HG03095 (cell line): ENCODE data around the gene AHDC1.
A peak's percentile ranks its signal among the peaks of the same experiment; 100 is the strongest.
"Not testable (repeated sequence)": the region's sequence is repeated elsewhere in the genome, so short reads cannot be mapped to it uniquely, and the experiment has no call there.

Experiments used
- ATAC-seq: cut with Tn5 transposase; IDR thresholded peaks from one replicate; pipeline ENCODE4 v1.9.1; 2021; ENCODE audit warnings: moderate library complexity; ENCODE audit not compliant: unreplicated experiment

Gene AHDC1, protein sequence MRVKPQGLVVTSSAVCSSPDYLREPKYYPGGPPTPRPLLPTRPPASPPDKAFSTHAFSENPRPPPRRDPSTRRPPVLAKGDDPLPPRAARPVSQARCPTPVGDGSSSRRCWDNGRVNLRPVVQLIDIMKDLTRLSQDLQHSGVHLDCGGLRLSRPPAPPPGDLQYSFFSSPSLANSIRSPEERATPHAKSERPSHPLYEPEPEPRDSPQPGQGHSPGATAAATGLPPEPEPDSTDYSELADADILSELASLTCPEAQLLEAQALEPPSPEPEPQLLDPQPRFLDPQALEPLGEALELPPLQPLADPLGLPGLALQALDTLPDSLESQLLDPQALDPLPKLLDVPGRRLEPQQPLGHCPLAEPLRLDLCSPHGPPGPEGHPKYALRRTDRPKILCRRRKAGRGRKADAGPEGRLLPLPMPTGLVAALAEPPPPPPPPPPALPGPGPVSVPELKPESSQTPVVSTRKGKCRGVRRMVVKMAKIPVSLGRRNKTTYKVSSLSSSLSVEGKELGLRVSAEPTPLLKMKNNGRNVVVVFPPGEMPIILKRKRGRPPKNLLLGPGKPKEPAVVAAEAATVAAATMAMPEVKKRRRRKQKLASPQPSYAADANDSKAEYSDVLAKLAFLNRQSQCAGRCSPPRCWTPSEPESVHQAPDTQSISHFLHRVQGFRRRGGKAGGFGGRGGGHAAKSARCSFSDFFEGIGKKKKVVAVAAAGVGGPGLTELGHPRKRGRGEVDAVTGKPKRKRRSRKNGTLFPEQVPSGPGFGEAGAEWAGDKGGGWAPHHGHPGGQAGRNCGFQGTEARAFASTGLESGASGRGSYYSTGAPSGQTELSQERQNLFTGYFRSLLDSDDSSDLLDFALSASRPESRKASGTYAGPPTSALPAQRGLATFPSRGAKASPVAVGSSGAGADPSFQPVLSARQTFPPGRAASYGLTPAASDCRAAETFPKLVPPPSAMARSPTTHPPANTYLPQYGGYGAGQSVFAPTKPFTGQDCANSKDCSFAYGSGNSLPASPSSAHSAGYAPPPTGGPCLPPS (N-terminal part only)

DNA sequence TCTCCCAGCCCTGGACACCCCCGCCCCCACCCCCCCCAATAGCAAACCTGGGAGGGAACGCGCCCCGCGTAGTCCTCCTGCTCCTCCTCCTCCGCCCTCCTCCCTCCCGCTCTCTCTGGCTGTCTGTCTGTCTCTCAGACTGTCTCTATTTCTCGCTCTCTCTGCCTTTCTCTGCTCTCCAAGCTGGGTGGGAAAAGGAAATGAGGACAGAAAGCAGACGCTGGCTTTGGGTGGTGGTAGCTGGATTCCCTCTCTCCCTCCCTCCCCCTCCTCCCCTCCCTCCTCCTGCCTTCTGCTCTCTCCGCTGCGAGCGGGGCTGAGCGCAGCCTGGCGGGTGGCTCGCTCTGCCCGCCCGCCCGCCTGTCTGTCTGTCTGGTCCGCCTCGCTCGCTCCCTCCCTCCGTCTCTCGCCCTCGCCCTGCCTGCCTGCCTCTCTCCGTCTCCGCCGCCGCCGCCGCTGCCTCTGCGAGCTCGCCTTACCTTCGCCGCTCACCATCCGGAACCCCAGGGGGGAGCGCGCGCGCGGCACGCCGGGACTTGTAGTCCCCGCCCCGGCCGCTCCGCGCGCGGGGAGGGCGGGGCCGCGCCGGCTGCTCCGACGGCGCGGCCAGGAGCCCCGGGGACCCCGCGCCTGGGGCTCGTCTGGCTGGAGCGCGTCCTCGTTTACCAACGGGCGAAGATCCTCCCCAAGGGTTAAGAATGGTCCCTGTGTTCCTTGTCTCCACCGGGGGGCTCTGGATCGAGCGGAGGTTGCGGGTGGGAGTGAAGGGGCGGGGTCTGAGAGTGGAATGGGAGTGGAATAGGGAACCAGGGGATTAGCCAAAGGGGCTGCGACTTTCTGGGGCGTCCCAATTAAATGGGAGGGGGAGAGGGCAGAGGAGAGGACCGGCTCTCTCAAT lies at the start of gene AHDC1:
TSS of gene AHDC1 (minus strand) at position 464 of the 898 bp plus-strand sequence. CDS start 52,029 bp downstream, outside the sequence.
- peak; percentile 54 for ATAC-seq

DNA sequence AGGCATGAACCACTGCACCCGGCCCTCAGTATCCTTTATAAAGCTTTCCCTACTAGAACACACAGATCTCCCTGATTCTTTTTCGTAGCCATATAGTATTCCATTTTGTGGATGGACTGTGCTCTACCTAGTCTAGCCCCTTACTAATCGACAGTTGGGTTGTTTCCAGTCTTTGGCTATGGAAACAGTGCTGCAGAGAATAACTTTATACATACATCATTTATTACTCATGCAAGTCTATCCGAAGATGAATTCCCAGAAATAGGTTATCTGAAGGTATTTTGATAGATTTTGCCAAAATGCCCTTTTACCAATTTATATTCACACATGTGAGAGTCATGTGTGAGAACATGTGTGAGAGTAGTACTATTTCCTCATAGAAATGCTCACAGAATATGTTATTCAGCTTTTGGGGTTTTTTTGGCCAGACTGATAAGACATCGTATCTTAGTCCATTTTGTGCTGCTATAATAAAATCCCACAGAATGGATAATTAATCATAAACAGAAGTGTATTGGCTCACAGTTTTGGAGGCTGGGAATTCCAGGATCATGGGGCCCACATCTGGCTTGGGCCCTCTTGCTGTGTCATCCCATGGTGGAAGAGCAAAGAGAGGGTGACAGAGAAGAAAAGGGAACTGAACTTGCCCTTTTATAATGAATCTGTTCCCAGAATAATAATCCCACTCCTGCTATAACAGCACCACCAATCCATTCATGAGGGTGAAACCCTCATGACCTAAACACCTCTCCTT lies 48.3 kb upstream of the AHDC1 start:
- ATAC-seq, result no peak

DNA sequence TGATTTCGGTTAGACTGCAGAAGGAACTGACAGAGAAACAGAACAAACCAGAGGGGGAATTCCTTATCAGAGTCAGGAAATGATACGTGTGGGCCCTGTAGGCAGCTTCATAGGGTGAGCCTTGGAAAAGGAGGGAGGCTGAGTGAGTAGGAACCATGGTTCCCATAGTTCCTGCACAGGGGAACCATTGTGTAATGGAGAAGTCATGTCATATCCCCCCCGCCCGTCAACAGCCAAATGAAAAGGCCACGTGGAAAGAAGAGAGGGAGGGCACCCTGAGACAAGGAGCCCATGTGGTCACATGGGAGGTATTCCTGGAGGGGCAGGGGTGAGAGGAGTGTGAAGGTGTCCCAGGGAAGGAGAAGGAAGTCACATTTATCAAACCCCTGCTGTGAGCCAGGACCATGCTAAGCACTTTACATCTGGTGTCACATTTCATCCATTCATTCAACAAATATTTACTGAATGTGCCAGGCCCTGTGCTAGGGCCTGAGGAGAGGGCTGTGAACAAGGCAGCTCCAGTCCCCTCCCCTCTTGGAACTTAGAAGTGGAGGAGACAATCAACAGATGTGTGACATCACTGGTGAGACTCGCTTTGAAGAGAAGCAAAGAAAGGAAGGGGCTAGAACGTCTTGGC lies 46.7 kb upstream of the AHDC1 start:
- no peak for ATAC-seq

DNA sequence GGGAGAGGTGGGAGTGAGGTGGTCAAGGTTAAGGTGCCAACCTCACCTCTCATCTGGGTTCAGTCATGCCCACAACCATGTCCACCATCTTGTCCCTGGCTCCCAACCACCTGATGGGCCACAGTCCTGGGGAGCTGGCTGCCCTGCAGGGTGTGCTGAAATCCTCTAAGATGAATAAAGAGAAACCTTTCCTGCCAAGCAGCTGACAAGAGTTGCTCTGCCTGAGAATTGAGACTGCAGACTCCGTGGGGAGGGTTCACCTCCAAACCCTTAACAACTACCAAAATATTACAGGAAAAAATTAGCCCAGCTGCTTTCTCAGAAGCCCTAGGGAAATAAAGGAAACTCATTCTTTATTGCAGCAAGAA lies 46.2 kb upstream of the AHDC1 start:
- ATAC-seq, result no peak

DNA sequence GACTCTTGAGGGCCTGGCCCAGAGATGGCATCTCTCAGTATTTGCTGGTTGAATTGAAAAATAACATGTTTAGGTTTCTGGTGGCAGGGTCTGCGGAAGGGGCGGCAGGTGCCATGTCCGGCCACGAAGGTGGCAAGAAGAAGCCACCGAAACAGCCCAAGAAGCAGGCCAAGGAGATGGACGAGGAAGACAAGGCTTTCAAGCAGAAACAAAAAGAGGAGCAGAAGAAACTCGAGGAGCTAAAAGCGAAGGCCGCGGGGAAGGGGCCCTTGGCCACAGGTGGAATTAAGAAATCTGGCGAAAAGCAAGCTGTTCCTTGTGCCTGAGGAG lies 45.3 kb upstream of the AHDC1 start:
- ATAC-seq, result no peak

DNA sequence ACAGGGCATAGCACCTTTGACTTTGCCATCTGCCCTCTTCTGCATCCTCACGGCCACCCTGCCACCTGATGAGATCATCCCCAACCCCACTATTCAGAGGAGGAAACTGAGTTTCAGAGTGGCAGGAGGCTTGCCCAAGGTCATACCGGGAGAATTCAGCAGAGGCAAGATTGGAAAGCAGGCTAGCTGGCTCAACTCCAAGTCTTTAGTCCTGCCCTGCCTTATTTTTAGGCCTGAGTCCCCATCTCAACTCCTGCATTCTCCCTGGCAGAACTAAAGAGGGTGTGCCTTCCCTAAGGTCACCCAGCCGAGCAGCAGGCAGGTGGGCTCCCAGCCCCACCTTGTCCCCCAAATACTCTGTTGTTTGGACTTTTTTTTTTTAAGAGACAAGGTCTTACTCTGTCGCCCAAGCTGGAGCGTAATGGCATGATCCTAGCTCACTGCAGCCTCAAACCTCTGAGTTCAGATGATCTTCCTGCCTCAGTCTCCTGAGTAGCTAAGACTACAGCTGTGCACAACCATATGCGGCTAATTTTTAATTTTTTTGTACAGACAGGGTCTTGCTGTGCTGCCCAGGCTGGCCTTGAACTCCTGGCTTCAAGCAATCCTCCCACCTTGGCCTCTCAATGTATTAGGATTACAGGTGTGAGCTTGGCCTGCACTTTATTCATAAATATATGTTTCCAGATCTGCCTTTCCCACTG lies 44.8 kb upstream of the AHDC1 start:
- no peak for ATAC-seq

DNA sequence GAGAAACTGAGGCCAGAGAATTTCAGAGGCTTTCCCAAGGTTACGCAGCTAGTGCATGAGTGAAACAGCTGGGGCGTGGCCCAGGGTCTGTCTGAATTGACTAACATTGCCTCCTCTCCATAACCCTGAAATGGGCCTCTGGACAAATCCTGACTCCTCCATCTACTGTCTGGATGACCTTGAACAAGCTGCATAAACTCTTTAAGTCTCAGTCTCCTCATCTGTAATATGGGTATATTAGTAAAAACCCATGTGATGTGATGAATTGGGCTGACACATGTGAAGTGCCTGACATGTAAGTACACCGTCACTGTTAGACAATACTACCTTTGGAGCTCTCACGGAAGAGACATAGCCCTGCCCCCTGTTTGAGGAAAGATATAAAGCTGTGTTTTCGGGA lies 43.4 kb upstream of the AHDC1 start:
- ATAC-seq, result no peak

DNA sequence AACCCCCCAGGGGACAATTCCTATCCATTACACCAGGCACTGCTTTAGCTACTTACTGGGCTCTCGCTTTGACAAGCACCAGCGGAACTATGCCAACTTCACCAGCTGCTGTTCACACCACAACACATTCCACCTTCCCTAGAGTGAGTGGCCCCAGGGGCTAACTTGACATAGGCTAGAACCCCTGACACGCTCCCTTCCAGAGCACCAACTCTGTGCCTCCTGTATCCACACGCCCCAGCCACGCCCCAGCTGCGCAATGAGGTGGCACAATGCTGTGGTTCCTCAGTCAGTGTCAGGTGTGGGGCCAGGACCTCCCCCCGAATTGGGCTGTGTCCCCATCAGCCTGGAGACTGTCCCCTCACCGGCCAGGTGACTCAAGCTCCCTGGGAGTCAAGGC lies 42.7 kb upstream of the AHDC1 start:
- ATAC-seq, result no peak

DNA sequence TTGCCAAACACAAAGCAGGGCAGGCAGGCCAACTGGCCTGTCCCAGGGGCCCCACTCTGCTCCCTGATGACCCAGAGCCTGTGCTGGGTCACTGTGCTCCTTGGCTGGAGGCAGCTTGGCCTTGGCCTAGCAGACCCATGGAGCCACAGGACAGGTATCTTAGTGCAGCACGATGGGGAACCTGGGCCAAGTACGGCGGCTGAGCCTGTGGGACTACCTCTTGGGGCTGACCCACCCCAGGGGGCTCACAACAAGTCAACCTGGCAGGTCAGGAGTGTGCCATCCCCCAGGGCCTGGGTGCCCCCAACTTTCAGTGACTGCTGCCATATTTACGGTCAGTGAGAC lies 41.1 kb upstream of the AHDC1 start:
- no peak for ATAC-seq

DNA sequence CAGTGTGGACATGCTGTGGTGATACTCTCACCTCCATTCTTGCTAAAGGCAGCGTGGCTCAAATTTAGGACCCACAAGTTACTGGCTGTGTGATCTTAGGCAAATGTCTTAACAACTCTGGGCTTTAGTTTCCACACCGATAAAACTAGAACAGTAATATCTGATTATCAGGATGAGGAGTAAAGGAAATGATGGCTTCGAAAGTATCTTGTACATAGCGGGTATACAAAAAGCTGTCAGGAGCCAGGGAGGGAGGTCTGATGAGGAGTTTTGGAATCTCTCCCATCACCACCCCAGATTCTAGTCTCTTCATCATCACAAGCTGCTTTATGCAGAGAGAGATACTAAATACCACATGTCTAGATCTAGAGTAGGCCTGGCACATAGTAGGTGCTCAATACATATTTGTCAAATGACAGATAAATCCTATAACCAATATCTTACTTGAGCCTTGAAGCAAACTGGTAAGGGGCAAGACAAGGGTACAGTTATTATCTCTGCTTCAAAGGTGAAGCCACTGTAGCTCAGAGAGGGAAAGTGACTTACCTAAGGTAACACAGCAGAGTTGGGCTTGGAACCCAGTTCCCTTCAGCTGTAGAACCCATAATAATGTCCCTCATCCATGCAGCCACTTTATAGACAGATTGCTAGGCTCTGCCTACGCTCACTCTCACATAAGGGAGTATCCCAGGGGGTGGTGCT lies 40.6 kb upstream of the AHDC1 start:
- ATAC-seq, result no peak

DNA sequence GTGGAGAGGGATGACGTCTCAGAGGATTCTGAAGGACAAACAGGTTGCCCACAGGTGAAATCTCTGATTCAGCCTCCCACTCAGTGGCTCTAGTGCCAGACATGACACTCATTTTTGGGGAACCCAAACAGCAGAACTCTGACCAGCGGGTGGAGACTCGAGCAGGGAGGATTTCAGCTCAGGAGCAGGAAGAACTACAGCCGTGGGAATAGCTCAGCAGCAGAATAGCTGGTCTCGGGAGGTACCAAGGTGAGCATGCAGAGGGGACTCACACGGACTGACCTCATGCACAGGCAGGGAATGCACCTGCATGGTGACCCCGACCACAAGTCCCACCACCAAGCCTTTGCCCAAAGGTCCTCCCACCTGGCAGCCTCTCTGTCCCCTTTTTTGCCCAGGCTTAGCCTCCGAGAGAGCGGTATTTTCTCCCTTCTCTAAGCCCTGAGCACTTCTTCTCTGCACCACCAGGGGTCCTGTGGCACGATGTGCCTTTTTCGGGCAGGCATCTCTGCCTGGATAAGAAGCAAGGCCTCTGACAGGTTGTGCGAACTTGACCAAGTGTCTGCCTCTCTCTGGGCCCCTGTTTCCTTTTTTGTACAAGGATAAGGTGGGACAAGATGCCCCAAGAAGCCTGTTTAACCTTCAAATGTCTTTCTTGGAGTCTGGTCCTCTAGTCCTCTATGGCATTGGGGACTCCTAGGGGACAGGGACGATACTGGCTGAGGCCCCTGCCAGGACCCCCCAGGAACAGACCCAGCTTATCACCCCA lies 39.8 kb upstream of the AHDC1 start:
- ATAC-seq, result no peak

DNA sequence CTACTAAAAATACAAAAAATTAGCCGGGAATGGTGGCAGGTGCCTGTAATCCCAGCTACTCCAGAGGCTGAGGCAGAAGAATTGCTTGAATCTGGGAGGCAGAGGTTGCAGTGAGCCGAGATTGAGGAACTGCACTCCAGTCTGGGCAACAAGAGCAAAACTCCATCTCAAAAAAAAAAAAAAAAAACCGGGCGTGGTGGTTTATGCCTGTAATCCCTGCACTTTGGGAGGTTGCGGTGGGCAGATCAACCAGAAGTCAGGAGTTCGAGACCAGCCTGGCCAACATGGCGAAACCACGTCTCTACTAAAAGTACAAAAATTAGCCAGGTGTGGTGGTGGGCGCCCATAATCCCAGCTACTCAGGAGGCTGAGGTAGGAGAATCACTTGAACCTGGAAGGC lies 36.6 kb upstream of the AHDC1 start:
- ATAC-seq, result not testable (repeated sequence)

DNA sequence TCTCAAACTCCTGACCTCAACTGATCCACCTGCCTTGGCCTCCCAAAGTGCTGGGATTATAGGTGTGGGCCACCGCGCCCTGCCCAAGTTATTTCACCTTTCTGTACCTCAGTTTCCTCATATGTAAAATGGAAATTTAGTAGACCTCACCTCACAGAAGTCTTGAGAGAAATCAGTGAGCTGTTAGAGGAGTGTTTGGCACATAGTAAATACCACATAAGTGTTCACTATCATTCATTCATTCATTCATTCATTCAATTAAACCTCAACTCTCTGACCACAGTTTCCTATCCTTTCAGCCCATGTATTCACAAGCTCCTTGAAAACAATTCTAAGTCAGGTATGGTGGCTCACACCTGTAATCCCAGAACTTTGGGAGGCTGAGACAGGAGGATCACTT lies 34.9 kb upstream of the AHDC1 start:
- ATAC-seq, result no peak

DNA sequence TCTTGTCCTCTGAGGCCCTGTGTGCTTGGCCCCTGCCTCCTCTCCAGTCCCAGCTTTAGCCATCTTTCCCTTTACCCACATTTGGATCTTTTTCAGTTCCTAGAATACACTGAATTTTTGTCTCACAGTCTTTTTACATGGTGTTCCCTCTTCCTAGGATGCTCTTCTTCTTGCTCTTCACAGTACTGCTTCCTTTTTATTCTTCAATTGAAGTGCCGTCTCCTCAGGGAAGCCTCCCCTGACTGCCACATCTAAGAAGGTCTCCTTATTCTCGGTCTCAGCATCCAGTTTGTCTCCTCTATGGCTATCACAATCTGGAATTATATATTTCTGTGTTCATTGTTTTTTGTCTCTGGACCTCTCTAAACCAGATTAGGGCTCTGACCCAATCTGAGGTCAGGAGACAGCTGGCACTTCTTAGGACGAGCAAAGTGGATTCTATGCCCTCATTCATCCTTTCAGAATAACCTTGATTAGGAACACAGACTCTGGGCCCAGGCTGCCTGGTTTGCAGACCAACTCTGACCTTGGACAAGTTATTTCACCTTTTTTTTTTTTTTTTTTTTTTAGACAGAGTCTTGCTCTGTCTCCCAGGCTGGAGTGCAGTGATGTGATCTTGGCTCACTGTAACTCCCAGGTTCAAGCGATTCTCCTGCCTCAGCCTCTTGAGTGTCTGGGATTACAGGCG lies 34.2 kb upstream of the AHDC1 start:
- ATAC-seq, result no peak

DNA sequence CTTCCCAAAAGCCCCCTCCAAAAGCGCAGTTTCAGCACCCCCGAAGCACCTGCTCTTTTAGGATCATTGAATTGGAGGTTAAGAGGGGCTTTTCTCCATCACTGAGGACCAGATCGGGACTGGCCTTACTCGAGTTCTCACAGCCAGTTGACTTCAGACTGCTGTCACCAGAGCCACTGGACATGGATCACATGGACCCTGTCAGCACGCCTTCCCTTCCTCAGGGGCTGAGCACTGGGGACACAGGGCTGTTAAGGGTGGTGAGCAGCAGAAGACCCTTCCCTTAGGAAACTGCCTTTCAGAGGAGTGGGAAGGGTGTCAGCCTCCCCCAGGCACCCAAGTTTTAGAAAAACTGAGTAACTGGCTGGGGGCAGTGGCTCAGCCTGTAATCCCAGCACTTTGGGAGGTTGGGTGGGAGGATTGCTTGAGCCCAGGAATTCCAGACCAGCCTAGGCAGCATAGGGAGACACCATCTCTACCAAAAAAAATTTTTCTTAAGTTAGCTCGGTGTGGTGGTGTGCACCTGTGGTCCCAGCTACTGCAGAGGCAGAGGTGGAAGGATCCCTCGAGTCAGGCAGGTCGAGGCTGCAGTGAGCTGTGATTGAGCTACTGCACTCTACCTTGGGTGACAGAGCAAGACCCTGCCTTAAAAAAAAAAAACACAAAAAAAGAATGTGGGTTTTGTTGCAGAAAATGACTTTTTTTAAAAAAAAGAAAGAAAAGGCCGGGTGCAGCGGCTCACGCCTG lies 31.6 kb upstream of the AHDC1 start:
- ATAC-seq, result no peak

DNA sequence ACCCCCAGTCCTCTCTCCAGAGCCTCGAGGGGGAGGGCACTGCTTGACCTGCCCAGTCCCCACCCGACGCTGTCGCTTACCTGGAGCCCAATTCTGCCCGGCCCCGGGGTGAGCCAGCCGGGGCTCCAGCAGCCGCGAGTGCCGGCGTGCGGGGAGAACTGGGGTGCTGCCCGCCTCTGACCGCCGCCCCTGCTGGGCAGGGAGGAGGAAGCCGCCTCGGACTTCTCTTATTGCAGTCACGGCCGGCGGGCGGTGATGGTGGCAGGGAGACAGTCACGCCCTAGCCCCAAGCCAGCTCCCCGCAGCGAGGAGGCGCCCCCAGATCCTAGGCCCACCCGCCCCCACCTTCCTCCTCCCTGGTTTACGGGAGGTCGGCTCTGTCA lies 31.0 kb upstream of the AHDC1 start, which contains the start of gene FGR:
TSS of gene FGR (minus strand) at position 201 of the 383 bp plus-strand sequence. CDS start 11,269 bp downstream, outside the sequence.
- no peak for ATAC-seq
